Fibroblast of peridontal ligament (primary cell): Measurements from ENCODE around the gene SERPINE3.

Experiments
- DNase-seq: peaks from one replicate; pipeline ENCODE4 v3.0.0-alpha.2; 2010; ENCODE audit errors: extremely low read depth

Gene SERPINE3

DNA sequence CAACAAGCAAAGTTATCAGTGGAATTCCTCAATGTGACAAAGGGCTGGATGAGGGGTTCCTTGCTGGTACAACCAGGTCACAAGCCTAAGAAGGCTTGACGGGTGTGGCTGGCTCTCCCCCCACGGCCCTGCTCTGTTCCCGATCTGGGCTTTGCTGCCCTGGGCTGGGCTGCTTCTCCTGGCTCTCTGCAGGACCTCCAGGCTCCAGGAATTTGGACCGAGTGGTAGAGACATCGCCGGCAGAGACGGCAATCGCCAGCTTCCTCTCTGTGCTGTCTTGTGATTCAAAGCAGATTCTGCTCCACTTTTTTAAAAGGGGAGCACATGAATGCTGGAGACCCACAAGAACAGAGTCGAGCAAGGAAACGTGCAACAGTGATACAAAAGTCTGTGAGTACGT lies at the start of gene SERPINE3:
SERPINE3 (plus strand) TSS at position 338 of the 400 bp plus-strand sequence. CDS start 1,401 bp downstream, outside the sequence.
- DNase-seq = no peak

DNA sequence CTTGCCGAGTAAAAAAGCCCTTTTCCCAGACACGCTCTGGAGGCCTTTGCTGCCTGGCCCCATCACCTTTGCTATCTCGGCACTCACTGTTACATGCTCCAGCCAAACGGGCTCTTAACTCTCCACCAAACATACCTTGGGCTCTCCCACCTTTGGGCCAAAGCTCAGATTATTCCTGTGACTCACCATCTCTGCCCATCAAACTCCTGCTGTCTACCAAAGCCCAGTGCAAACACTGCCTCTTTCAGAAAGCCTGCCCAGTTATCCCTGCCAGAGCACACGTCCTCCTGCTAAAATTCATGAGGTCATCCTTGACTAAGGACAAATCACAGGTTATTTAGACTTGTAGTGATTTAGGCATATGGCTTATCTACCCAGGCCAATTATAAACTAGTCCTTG lies 48.1 kb upstream of the SERPINE3 start:
- DNase-seq = peak; percentile 25

DNA sequence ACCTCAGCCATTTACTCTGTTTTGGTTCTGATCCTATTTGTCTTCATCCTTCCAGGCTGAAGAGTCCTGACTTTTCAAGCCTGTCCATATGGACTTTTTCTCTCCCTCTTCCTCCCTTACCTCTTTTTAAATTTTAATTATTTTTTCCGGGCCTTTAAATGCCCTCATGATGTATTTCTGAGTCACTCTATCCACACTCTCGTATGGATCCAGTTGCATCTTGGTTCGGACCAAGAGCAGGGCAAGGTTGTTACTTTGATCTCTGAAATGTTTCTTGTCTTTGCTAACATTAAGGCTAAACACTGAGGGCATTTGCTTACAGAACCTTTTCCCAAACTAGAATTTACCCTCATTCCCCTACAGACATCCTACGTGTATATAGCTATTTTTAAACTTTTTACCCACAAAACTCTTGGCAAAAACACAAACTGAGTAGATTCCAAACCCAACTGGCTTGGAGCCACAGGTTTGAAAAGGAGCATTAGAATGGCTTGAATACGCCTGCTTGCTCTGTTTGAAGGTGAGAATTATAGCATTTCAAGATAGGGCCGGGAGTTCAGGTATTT lies 47.4 kb upstream of the SERPINE3 start:
- DNase-seq = peak; percentile 86

DNA sequence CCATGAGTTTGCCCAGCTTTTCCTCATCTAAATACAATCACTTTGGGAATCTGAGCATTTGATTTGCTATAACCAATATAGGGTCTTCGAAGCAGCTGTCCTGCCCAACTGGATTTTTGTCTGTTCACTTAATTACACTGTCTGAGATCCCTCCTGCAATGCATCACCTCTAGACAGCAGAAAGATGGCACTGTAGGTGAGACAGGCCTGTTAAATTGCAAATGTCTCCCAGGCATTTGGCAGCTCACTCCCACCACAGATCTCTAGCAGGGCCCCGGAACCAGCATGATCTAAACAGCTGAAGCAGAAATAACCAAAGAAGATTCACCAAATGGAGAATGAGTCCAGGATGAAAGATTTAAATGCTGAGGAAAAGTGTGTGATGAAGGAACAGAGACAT lies 41.9 kb upstream of the SERPINE3 start:
- no peak for DNase-seq

DNA sequence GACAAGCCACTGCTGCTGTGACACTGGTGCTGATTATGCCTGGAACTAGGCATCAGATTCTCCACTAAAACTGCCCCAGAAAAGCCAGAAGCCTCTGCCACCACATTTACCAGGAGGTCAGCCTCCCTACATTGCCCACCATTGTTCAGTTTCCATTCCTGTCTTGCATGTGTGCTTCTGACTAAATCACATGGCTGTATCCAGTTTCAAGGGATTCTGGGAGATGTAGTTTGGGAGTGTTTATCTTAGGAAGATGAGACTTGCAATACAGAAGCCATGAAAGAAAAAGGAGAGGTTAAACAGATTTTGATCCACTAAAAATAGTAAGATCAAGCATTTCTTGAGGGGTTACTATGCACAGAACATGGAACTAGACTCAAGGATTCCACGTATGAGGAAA lies 40.7 kb upstream of the SERPINE3 start:
- peak; percentile 21 for DNase-seq

DNA sequence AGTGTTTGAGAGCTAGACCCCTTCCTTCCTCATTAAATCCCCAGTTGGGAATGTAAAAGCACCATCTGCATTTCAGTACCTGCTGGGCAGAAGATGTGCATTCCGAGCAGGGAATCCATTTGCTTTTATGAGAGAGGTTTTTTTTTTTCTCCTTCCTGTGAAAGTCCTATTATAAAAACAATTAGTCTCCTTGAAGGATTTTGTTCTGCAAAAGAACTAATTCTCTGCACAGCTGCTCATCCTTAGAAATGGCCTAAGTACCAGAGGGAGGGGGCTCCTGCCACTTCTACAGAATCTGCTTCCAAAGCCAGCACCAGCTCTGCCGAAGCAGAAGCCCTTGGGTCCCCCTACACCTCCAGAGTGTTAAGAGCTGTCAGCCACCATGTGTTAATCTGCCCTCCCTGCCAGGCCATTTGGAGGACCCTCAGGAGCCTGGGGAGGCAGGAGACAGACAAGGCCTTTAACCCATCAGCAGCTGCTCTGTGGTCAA lies 36.4 kb upstream of the SERPINE3 start:
- DNase-seq = no peak

DNA sequence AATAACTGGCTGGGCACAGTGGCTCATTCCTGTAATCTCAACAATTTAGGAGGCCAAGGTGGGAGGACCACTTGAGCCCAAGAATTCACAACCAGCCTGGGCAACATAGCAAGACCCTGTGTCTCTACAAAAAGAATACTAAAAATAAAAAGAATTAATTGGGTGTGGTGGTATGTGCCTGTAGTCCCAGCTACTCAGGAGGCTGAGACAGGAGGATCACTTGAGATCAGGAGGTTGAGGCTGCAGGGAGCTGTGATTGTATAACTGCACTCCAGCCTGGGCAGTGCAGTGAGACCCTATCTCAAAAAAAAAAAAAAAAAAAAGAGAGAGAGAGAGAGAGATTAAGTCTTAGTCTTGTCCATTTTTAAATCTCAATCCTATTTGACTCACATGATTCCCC lies 35.6 kb upstream of the SERPINE3 start:
- no peak for DNase-seq

DNA sequence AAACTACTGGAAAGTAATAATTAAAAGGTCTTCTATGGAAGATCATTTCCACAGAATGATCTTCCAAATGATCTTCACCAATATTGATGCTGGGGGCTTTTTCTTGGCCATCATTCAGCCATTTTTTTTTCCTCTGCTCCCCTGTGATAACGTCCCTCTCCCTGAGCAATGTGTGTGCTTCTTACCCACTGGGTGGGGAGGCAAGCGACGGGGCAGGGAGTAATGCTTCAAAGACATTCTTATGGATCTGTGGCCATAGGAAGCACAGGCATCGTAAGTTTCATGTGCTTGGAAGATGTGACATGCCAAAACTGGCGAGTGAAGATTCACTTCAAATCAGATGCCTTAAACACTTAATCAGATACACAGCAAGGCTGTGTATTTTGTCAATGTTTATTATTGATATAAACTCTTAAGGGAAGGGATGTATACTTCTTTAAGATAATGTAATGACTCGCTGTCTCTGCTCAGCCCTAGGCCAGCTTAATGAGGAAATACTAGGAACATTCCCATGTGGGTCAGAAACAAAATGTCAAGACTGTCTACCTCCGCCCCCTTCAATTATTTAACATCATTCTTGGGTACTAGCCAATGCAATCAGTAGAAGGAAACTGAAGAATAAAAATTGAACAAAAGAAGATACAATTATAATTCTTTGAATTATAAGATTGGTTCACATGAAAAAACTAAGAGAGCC lies 34.1 kb upstream of the SERPINE3 start:
- peak; percentile 11 for DNase-seq

DNA sequence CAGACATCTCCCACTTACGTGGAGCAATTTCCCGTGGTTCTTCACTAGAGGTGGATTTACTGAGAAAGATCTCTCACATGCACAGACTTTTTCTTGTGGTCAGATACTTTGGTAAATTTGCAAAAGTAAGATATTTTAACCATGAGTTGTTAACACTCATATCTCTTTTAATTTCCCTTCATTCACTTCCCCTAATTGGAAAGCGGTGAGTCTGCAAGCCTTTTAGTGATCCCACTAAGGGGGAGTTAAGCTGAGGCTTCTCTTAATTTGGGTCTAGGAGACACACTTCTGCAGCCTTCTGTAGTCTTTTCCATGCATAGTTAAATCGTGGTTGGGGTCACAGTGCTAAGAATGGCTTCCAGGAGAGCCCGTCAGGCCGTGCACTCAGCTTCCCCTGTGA lies 30.7 kb upstream of the SERPINE3 start:
- DNase-seq = no peak

DNA sequence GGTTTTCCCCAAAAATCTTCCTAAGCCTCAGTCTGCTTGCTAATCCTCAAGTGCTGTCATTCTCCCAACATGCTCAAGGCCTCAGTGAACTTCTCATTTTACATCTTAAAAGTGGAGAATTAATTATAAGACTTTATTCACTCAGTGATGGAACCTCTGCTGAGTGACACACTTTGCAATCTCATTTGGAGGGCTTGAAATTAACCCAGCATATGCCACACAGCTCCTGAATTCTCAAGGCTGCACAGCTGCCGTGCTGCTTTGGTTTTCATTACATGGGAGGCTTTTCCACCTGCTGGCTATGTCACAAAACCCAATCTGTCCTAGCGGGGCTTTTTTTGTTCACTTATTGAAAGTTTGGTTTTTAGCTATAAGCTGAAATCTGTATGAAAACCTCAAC lies 28.3 kb upstream of the SERPINE3 start:
- DNase-seq = no peak

DNA sequence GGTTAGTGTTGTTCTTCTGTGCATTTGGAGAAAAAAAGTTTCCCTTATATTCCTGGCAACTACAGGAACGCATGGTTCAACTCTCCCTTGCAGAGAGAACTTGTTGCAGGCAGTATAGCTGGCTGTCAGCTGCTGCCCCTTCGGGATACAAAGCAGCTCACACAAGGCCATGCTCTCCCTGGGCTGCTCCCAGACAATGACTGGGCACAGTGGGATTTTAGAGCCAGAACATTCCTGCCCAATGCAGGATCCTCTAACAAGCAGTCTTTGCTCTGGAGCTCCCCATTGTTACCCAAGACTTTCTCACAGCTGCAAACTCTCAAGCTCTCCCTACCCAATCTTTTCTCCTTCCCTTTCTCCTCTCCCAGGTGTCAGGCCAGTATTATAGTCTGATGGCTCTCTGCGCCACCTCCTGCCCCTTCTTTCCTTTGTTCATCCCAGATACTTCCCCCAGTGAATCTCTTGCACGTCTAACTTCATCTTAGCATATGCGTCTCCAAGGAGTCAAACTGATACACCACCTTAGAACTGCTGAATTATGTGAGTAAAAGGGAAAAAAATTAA lies 27.5 kb upstream of the SERPINE3 start:
- DNase-seq = no peak

DNA sequence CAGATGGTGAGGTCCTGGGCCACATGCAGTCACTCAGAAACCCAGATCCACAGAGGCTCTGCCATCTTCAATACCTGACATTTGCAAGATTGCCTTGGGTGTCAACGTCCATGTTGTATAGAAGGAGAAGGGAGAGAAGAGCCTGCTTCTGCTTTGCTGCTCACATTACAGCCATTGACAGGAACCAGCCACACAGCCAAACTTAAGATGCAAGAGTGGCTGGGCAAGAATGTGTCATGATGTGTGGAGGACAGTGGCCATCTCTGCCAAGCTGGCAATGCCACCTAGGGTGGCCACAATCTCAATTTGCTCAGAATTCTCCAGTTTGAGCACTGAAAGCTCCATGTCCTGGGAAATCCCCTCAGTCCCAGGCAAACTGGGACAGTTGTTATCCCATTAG lies 25.9 kb upstream of the SERPINE3 start:
- DNase-seq = no peak

DNA sequence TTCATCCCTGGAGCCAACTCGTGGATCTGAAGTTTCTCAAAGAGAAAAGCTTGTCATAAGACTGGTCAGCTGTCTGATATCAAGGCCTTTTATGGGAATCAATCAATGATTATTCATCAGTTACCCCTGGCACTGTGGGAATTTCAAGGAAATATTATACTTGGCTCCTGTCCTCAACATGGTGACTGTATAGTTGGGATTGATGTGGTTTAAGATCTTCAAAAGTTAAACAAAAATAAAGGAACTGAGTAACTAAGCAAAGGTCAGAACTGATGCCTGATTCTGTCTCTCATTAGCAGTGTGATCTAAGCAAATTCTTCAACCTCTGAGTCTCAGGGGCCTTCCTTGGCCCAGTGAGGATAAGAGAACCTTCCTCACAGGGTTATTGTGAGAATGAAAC lies 22.2 kb upstream of the SERPINE3 start:
- DNase-seq = peak; percentile 90

DNA sequence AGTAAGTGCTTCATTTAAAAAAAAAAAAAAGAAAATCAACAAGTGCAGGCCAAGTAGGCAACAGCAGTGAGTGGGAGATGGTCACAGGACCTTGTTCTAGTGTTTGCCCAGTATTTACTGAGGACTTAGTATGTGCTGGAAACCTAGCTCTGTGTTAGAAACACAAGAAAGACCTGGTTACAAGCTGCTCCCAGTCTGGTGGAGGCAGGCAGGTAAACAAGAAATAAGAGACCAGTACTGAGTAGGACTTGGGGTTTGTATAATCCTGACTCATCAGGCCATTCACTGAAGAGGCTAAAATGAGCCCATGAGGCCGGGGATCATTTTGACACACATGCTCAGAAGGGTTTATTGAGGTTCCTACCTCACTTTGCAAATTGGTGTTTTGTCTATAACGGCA lies 21.5 kb upstream of the SERPINE3 start:
- peak; percentile 7 for DNase-seq

DNA sequence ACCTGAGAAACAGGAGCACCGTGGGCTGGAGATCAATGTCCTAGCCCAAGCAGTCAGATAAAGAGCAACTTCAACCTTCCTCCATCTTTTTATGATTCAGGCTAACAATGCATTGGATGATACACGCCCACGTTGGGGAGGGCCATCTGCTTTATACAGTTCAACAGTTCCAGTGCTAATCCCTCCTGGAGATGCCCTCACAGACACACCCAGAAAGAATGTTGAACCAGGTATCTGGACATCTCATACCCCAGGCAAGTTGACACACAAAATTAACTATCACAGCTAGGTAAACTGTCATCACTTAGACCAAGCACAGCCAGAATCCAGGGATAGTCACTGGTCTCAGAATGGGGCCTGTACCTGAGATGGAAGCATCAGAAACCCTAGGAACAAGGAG lies 20.6 kb upstream of the SERPINE3 start:
- no peak for DNase-seq

DNA sequence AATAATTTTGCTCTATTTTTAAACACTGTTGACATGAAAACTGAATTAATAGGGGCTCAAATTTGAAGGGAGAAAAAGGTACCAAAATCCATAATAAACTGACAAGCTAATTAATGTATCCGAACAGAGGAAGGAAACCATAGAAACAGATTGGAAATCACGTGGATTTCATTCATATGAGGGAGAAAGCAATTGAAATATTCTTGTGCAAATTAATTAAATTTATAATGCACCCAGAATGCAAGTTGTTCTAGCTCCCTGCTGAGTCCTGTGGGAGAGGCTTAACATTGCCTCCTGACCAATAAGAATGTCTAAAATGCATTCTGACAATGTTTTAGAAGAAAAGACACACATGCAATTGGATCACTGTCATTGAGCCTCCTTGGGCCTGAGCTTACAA lies 17.7 kb upstream of the SERPINE3 start:
- no peak for DNase-seq

DNA sequence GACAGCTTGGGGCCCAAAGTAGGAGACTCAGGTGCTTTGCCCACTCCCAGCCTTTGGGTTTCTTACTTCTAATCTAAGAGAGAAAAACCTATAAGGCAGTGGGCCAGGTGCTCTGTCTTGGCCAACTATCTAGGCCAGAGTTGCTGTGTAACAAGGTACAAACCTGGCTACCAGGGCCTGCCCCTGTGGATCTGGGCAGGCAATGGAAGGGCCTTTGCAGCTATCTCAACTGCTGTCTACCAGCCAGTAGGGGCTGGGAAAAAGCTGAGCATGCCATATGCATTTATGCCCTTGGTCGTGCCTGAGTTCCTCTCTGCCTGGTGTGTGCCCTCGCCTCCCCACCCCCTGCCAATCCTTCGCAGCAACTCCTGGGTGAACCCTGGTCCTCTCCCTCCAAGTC lies 16.7 kb upstream of the SERPINE3 start:
- no peak for DNase-seq

DNA sequence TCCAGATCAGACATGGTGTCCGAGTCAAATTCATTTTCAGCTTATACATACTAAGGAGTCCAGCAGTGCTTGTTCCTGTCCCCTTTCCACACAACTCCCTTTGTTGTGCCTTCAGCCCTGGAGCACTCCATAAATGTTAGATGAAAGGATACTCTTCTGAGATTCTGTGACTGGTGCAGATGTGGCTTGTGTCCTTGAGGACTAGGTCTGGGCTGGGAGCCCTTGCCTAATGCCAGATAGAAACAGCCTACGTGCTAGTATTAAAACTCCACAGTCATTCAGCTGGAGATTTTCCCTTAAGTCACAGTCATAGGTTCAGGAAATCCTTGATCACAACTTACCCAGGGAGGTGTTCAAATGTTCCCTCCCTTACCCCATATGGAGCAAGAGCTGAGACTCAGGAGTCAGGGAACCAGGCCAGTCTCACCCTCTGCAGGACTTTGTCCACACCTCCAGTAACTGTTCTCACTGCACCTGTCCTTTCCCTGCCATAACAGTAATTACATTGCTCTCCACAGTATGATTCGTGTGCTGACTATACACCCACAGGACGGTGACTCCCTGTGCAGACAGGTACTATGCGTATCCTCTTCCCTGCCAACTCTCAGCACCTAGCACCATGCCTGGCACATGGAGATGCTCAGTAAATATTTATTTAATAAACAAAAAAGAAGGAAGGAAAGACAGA lies 15.5 kb upstream of the SERPINE3 start:
- no peak for DNase-seq

DNA sequence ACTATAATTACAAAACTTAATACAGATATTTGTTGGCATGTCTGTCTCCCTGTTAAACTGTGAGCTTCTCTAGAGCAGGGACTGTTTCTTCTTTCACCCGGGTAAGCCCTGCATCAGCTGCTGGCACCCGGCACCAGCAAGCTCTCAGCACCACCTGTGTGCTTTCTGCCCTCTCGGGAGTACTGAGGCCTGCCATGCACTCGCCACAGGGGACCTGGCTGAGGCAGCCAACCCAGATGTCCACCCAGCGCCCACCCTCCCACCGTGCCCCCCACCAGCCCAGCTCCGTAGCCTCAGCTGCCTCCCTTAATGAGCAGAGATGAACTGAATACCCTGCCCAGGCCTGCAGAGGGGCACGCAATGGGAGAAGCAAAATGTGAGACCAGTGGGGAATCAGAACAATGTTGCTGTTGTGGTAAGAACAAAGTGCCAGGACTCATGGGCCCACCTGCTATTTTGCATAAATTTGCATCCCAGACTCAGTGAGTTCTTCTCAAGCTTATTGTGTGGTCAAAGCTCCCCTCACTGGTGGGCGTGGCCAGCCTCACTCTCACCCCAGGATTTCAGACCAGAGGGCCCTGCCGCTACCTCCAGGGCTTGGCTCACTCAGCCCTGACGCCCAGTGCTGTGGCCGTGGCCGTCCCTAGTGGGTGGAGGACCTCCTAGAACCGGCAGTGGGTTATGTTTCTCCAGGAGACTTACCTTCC lies 14.6 kb upstream of the SERPINE3 start:
- DNase-seq = no peak

DNA sequence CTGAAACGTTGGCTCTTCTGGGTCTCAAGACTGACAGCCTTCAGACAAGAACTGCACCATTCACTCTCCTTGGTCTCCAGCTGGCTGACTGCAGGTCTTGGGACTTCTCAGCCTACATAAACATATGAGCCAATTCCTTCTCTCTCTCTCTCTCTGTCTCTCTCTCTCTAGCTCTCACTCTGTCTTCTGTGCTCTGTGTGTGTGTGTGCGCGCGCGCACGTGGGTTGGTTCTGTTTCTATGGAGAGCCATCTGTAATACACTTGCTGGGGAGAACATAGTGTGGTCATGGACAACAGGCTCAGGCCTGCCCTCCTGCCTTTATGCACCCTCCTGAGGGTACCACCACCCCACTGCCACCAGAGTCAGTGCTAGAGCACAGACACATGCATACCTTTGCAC lies 13.7 kb upstream of the SERPINE3 start:
- no peak for DNase-seq

DNA sequence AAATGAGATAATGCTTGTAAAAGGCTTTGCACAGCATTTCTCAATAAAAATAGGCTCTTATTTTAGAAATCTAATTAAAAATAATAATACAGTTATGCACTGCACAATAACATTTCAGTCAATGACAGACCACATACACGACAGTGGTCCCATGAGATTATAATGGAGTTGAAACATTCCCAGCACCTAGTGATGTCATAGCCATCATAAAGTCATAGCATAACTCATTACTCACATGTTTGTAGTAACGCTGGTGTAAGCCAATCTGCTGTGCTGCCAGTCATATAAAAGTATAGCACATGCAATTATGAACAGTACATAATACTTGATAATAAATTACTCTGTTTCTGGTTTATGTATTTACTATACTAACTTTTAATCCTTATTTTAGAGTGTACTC lies 12.7 kb upstream of the SERPINE3 start:
- peak; percentile 14 for DNase-seq

DNA sequence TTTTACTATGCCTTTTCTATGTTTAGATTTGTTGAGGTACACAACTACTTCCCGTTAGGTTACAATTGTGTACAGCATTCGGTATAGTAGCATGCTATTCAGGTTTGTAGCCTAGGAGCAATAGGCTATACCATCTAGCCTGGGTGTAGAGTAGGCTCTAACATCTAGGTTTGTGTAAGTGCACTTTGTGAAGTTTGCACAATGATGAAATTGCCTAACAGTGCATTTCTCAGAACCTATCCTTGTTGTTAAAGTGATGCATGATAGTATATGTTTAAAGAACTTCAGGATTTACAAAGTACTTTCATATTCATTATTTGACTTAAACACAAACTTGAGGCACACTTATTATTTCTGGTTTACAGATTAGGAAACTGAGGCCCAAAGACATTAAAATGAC lies 11.5 kb upstream of the SERPINE3 start:
- no peak for DNase-seq
